ENCODE data around the gene CARMIL1.

Gene CARMIL1

DNA sequence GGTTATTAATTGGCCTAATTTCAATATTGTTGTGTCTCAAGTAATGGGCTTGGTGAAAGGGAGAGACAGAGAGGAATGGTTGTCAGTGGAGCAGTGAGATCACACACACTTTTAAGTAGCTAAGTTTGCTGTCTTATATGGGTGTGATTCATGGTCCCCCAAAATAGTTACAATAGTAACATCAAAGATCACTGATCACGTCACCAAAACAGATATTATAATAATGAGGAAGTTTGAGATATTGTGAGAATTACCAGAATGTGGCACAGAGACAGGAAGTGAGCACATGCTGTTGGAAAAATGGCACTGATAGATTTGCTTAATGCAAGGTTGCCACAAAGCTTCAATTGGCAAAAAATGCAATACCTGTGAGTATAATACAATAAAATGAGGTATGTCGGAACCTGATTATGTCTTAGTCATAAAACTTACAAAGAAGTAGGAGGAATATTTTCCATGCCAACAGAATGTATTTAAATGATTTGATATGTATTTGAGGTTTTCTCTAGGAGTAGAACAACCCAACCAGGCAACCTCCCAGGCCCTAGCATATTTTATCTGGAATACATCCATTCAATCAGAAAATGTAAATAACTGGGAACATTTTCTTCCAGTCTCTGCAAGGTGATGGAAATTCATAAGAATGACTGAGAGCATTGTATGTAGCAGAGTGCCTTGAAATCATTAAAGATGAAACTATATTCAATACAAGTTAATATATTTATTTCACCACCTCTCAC, 167.8 kb downstream of the CARMIL1 start:
- DNase-seq (ENCODE audit: low spot score), result no peak

- no peak for DNase-seq (ENCODE audit: low spot score)
These were observed 168.4 kb downstream of the CARMIL1 start for GRCh38 chr6:25447570-25447929.

DNA sequence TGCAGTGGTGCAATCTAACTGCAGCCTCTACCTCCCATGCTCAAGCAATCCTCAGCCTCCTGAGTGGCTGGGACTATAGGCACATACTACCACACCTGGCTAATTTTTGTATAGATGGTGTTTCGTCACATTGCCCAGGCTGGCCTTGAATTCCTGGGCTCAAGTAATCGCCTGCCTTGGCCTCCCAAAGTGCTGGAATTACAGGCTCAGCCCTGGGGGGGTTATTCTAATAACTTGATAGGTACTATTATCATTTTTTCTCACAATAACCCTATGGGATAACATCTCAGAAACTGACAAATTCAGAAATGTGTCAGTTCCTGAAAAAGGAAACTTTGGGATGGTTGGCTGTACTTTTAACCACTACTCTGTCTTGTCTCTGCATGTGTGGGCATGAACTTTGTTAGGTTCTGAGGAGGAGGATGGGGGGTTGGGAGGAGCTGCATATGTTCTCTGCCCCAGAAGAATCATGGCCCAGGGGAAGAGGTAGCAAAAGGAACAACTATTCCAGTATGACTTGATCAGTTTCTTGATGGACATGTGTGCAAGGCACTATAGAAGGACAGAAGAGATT, 169.9 kb downstream of the CARMIL1 start:
- no peak for DNase-seq (ENCODE audit: low spot score)

DNA sequence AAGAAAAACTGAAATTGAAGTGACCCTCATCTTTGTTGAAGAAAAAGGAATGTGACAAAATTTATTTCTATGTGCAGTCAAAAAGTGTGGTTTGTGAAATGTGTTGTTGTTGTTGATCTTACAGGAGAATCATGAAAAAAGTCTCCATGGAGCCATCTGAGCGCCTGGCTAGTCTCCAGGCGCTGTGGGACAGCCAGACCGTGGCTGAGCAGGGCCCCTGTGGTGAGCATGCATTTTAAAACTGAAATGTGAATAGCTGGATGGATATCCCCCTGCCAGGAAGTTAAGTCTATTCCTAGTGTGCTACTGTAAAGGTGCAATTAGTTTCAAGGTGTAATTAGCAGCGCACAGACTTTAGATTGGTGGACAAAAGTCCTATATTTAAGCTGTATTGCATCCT, 170.6 kb downstream of the CARMIL1 start:
- no peak for DNase-seq (ENCODE audit: low spot score)

- DNase-seq (ENCODE audit: low spot score), result no peak
These were observed 171.5 kb downstream of the CARMIL1 start for GRCh38 chr6:25450469-25451198.

DNA sequence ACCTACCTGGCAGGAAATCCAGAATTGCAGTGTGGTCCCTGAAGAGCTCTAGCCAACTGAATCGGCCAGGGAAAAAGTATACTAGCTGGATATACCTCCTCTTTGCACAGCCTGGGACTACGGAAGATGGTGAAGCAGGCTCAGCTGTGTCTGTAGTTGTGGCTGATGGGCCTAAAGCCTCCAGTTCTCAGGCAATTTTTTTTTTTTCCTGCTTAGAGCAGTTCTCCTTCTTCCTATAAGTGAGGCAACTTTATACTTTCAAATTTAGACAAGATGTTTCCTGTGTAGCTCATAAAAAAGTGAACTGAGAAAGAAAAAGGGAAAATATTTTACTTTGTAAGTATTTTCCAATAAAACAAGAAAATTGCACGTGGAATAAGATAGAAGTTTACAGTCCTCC, 172.9 kb downstream of the CARMIL1 start:
- no peak for DNase-seq (ENCODE audit: low spot score)

- DNase-seq (ENCODE audit: low spot score), result no peak
These were observed 174.1 kb downstream of the CARMIL1 start for GRCh38 chr6:25453288-25453687.

GRCh38 chr6:25454136-25454535, 175.0 kb downstream of the CARMIL1 start:
- no peak for DNase-seq (ENCODE audit: low spot score)

GRCh38 chr6:25456249-25457040, 177.3 kb downstream of the CARMIL1 start:
- DNase-seq (ENCODE audit: low spot score), result no peak

DNA sequence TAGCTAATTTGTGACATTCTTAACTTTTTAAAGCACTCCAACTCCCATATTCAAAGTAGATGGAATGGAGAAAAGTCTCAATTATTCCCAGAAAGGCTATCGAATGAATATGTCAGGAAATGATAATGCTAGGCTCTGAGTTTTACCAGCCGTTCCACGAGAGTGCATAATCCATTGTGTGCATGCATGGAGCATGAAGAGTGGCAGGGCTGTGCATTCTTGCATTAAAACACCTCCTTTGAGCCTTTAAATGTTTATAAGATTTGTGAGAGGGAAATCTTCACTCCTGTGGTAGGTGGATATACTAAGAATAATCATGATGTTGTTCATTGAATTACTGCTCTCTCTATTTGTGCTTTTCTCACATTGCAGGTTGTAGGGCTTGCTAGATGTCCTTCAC, 178.3 kb downstream of the CARMIL1 start:
- no peak for DNase-seq (ENCODE audit: low spot score)

DNA sequence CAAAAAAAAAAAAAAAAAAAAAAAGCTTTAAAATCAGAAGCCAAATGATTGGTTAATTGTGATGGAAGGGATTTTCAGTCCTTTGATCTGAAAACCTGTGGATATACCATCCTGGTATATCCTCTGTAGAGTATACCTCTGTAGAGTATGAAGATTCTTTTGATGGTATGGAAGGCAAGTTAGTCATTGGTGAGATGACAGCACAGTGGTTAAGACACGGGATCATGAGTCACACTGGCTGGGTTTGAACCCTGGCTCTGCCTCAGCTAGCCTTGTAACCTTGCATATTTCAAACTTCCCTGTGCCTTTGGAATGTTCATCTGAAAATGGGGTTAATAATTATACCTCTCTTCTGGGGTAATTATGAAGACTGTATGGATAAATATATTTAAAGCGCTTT, 179.3 kb downstream of the CARMIL1 start:
- no peak for DNase-seq (ENCODE audit: low spot score)

GRCh38 chr6:25462235-25462897, 183.2 kb downstream of the CARMIL1 start:
- no peak for DNase-seq (ENCODE audit: low spot score)

- no peak for DNase-seq (ENCODE audit: low spot score)
These were observed 184.3 kb downstream of the CARMIL1 start for GRCh38 chr6:25463441-25463840.

DNA sequence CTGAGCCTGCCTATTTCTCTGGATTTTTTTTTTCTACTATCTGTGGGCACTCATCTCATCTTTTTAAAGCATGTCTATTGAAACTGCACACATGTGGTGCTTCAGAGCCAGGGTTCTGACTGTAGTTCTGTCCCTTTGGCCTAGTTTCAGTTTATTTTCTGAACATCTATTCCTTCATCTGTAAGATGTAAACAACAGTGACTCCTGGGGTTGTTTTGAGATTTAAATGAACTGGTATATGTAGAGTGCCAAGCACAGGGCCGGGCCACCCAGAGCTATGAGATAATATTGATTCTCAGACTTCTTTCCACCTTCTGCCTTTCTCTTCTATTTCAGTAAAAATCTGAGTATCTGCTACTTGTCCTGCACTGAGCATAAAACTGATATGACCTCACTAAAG, 185.1 kb downstream of the CARMIL1 start:
- no peak for DNase-seq (ENCODE audit: low spot score)

- DNase-seq (ENCODE audit: low spot score), result no peak
These were observed 186.8 kb downstream of the CARMIL1 start for GRCh38 chr6:25465941-25466340.

DNA sequence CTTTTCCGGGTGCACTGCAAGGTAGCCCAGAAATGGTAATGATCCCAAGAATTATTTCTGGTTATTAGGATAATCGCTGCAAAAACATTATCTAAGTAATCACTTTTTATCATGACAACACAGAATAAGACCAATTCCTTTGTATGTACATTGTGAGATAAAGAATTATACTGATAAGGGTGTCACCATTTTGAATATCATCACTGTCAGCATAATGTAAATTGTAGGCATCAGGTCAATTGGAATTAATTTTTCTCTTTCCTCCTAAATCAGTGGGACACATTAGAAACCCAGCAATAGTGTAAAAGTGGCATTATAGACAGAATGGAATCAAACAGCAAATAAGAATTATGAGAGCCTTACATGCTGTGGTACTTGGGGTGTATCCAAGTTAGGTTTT, 189.7 kb downstream of the CARMIL1 start:
- DNase-seq (ENCODE audit: low spot score), result no peak

DNA sequence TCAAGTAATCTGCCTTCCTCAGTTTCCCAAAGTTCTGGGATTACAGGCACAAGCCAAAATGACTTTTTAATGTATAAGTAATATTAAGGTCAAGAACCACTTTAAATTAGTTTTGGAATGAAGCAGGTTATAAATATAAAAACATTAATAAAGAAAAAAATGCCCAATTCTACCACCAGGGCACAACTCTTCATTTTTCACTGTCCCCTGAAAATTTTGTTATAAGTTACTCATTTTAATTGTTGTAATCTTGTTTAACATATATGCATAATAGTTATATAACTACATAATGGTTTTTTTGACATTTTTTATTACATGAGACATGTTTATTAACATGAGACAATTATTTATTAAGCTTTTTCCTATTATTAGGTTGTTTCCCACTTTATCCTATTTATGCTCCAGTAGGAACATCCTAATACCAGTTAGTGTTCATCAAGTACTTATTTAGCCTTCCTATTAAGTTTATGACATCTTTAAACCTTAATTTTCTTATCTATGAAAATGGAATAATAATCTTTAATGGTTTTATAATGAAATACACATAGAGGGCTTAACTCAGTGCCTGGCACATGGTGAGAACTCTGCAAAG, 190.7 kb downstream of the CARMIL1 start:
- no peak for DNase-seq (ENCODE audit: low spot score)

GRCh38 chr6:25472306-25472705, 193.1 kb downstream of the CARMIL1 start:
- no peak for DNase-seq (ENCODE audit: low spot score)

GRCh38 chr6:25472906-25473305, 193.7 kb downstream of the CARMIL1 start:
- no peak for DNase-seq (ENCODE audit: low spot score)

DNA sequence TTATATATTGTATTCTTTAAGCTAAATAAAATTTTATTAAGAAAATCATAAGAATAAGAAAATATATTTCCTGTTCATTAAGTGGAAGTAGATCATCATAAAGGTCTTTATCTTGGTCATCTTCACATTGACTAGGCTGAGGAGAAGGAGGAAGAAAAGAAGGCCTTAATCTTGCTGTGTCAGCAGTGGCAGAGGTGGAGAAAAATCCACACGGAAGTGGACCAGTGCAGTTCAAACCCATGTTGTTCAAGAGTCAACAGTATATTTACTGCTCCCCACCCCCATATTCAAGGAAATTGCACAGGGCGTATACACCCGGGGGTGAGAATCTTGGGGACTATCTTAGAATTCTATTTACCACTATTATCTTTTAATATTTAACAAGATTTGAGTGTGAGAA, 194.3 kb downstream of the CARMIL1 start:
- no peak for DNase-seq (ENCODE audit: low spot score)

DNA sequence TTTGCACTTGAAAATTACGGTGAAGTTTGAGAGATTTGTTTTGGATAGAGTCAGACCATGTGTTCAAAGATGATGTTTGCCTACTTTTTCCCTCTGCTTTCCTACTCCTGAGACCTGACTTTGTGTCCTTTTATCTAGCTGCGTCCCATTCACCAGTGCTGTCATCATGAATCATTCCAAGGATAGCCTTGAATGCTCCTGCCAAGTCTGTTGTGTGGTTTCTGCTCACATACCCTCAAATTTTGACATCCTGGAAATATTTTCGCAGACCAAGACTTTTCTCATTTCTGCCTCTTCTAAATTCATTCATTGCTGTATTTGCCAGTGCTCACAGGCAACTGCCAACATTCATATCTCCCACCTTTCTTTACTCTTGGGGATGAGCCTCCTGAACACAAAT, 197.0 kb downstream of the CARMIL1 start:
- DNase-seq (ENCODE audit: low spot score), result no peak
